ENCODE measurements around the gene CIZ1.

CIZ1 gene

DNA sequence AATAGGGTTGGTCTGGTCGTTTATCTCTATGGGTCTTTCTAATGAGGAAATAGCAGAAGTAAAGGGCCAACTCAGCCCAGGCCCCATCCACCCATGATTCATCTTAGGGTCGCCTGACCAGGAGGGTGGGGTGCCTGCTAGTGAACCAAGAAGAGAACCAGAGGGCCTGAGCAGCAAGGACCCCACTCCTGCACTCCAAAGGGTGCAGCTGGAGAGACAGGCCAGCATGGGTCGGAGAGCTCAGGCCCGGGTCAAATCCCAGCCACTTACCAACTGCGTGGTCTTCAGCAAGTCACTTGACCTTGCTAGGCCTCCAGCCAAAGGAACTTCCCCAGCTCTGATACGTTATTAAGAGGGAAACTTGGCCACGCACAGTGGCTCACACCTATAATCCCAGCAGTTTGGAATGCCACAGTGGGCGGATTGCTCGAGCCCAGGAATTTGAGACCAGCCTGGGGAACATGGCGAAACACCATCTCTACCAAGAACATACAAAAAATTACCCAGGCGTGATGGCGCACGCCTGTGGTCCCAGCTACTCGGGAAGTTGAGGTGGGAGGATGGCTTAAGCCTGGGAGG is 27.0 kb downstream of the CIZ1 start:
- TF ChIP-seq, protein P1, sequence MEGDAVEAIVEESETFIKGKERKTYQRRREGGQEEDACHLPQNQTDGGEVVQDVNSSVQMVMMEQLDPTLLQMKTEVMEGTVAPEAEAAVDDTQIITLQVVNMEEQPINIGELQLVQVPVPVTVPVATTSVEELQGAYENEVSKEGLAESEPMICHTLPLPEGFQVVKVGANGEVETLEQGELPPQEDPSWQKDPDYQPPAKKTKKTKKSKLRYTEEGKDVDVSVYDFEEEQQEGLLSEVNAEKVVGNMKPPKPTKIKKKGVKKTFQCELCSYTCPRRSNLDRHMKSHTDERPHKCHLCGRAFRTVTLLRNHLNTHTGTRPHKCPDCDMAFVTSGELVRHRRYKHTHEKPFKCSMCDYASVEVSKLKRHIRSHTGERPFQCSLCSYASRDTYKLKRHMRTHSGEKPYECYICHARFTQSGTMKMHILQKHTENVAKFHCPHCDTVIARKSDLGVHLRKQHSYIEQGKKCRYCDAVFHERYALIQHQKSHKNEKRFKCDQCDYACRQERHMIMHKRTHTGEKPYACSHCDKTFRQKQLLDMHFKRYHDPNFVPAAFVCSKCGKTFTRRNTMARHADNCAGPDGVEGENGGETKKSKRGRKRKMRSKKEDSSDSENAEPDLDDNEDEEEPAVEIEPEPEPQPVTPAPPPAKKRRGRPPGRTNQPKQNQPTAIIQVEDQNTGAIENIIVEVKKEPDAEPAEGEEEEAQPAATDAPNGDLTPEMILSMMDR (IDR thresholded peaks at IDR 0.05; ENCODE audit: low read length, missing control alignments): no peak
- H3K4me3 ChIP-seq (replicated peaks; ENCODE audit: low read depth, low read length): no peak overlapping the region
- DNase-seq (ENCODE audit: low read depth): no peak

DNA sequence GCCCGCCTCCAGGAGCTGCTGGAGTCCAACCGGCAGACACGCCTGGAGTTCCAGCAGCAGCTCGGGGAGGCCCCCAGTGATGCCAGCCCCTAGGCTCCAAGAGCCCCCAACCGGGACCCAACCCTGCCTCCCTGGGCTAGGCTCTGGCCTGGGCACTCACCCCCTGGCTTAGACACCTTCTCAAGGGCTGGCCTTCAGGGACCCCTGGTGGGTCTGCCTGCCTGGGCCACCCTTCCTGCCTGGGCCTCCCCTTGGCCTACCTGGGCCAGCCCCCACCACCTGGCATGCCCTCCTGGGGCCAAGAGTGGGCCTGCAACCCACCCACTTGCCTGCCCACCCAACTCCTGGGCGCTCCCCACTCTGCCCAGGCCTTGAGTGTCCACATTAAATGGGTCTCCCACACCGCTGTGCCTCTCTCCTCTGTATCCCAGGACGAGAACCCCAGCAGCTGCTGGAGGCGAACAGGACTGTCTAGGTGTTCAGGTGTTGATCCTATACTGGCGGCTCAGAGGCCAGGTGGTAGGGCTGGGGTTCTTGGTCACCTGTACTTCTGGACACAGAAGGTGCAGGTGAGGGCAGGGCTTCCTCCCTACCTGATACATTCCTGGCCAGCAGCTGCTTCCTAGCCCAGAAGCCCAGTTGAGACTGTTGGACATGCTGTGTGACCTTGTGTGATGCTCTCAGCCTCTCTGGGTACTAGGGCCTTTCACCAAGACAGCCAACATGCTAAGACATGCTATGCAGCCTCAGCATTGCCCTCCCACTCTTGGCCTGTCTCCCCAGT is 27.7 kb downstream of the CIZ1 start:
- TF ChIP-seq, protein P1 (IDR thresholded peaks at IDR 0.05; ENCODE audit: low read length, missing control alignments): no peak
- H3K4me3 ChIP-seq (replicated peaks; ENCODE audit: low read depth, low read length): no peak overlapping the region

DNA sequence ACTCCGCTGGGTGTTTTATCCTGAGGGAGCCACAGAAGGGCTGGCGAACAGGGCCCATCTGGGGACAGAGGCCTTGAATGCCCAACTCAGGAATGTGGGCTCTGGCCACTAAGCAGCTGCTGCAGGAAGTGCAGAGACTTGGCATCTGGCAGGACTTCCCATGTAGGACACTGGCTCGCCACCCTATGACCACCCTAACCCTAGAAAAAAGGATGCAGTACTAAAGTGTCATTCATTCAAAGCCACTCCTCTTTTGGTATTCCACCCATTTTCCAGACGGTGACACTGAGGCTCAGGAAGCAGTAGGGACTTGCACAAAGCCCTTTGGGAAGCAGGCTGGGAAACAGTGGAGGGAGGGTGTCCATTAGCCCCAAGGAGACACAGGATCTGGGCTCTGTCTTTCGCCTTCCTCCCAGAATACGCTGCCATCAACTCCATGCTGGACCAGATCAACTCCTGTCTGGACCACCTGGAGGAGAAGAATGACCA is 28.3 kb downstream of the CIZ1 start:
- no peak for DNase-seq (ENCODE audit: low read depth)
- no peak overlapping the region for H3K4me3 ChIP-seq (replicated peaks; ENCODE audit: low read depth, low read length)
- TF ChIP-seq, protein P1 (IDR thresholded peaks at IDR 0.05; ENCODE audit: low read length, missing control alignments): no peak

More for the DNA sequence above, 27.7 kb downstream of the CIZ1 start:
- no peak for DNase-seq (ENCODE audit: low read depth)

DNA sequence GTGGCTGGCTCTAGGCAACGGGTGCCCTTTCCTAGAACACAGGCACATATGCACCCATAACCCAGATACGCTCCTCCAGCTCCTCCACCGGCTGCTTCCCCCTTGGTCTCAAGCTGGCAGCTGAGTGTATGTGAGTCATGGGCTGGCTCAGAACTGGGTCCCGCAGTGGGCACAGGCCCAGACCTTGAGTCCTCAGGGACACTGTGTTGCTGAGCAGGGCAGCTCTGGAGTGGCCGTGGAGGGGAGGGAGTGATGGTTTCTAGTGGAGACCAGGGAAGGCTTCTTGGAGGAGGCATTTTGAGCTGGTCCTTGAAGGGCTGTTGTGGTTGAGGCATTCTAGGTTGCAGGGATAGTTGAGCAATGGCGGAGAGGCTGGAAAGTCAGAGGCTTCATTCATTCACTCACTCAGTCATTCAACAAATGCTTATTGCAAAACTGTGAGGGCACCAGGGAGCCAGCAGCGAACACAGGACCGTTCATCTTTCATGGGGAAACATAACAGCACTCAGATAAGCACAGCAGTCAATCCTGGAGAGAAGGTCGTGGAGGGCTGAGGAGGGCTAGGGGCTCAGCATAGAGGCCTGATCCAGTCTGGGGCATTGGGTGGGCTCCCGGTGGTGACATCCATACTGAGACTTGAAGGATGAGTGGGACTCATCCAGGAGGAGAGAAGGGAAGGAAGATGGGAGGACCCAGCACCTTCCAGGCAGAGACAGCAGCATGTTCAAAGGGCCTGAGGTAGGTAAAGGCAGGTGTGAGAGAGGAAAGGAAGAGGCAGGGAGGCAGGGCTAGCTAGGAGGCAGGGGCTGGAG is 29.0 kb downstream of the CIZ1 start:
- TF ChIP-seq, protein P1 (IDR thresholded peaks at IDR 0.05; ENCODE audit: low read length, missing control alignments): no peak
- DNase-seq (ENCODE audit: low read depth): peak; percentile 34

DNA sequence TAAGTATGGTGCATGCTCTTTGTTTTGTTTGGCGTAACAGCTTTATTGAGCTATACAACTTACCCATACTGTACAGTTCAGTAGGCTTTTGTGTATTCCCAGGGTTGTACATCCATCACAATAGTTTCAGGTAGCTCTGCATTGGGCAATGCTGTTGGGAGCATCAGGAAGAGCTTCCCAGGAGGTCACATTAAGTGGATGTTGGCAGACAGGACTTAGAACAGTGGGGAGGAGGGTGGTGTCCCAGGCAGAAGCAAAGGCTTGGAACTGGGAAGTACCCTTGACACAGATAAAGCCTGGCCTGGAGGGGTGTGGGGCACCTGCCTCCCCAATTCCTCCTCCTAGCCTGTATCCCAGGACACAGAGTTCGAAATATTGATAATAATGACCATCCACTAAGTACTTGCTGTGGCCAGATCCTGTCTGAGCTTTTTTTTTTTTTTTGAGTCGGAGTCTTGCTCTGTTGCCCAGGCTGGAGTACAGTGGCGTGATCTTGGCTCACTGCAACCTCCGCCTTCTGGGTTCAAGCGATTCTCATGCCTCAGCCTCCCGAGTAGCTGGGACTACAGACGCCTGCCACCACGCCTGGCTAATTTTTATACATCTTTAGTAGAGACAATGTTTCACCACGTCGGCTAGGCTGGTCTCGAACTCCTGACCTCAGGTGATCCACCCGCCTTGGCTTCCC is 30.0 kb downstream of the CIZ1 start:
- TF ChIP-seq, protein P1 (IDR thresholded peaks at IDR 0.05; ENCODE audit: low read length, missing control alignments): no peak
- no peak for DNase-seq (ENCODE audit: low read depth)
- peak overlapping the region; percentile 85 for H3K4me3 ChIP-seq (replicated peaks; ENCODE audit: low read depth, low read length)

More for the DNA sequence above, 29.0 kb downstream of the CIZ1 start:
- no peak overlapping the region for H3K4me3 ChIP-seq (replicated peaks; ENCODE audit: low read depth, low read length)

DNA sequence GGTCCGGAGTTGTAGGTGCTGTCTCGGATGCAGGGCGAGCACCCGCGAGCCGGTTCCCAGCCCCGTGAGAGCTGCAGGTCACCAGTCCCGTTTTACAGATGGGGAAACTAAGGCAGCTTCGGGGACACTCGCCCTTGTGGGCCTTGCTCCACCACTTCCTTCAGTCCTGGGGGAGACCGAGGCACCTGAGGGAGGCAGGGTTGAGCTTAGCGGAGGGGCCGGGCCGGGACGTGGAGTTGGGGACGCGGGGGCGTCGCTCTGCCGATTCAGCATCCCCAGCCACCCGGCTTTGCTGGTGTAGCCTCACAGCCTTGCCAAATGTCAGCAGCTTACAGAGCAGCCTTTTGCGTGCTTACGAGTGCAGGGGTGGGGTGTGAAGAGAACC is 30.8 kb downstream of the CIZ1 start:
- TF ChIP-seq, protein P1 (IDR thresholded peaks at IDR 0.05; ENCODE audit: low read length, missing control alignments): no peak
- peak overlapping the region; percentile 85 for H3K4me3 ChIP-seq (replicated peaks; ENCODE audit: low read depth, low read length)
- DNase-seq (ENCODE audit: low read depth): no peak

Measured in fibroblast of pulmonary artery (primary cell).